ENCODE results near the gene RAB8B. TPM values are rescaled to one million over a fixed set of nuclear protein-coding genes. Genes with fewer than 3 reads are reported as not detected.

The RAB8B gene
- total and polyA plus RNA-seq, 10 of the 15 experiments (the other 5 are each of a cell fraction or from before 2014, with no cell fraction given) = 17.8 to 104 (median 65.1) TPM

- no peak for TF ChIP-seq CEBPZ (IDR thresholded peaks at IDR 0.05; ENCODE audit: low read depth, low read length)
Observed at GRCh38 chr15:63196842-63197241, 7.4 kb downstream of the RAB8B start (continued).

GRCh38 chr15:63197626-63198025 is 8.2 kb downstream of the RAB8B start:
- no peak for TF ChIP-seq HDAC6 (IDR thresholded peaks at IDR 0.05; ENCODE audit: unreplicated experiment)
- Histone ChIP-seq H3K4me1 (ENCODE audit: control insufficient read depth, insufficient read depth, low read length) (peaks cover 53% of the 10 kb centered on the region), H3K27me3 (replicated peaks in 1 of 2; ENCODE audit: control insufficient read depth in 2 of 2, insufficient read depth in 2 of 2, low read length in 1 of 2) (no peaks in the 10 kb centered on the region), H3K79me2 (ENCODE audit: control insufficient read depth, insufficient read depth, low read length) (peaks cover 95% of the 10 kb centered on the region), H3K9me3 (replicated peaks; ENCODE audit: control insufficient read depth, insufficient read depth, low read length) (no peaks in the 10 kb centered on the region), H3K36me3 (ENCODE audit: control insufficient read depth in 2 of 2, insufficient read depth in 2 of 2, low read length in 1 of 2) (peaks cover 0 to 13% of the 10 kb centered on the region in 2 experiments; a peak in 1 of 4 replicates), H3K27ac (ENCODE audit: control insufficient read depth, insufficient read depth) (no peak overlapping the region), H3K4me3 (no peak overlapping the region), H4K20me1 (ENCODE audit: control insufficient read depth, insufficient read depth) (no peaks in the 10 kb centered on the region; the same call in 1 of the 2 replicates), H3K9ac (ENCODE audit: control insufficient read depth, insufficient read depth, low read length) (no peak overlapping the region), H3K4me2 (ENCODE audit: control insufficient read depth, insufficient read depth) (no peak overlapping the region; the same call in 1 of the 2 replicates), H2AFZ (ENCODE audit: control insufficient read depth, low read depth, low read length) (no peak overlapping the region)
- in situ Hi-C loops (cut with MboI) = no loop called here
- SMC1A ChIA-PET (ENCODE audit: uncharacterized antibody, unreplicated experiment) = interaction anchor here (1.4 to 8.8 kb wide), 4 partner anchors 15 to 41 kb away, joined by 3 to 252 read pairs (median 74); no protein-coding TSS in a partner anchor
- CTCF ChIA-PET = interaction anchor here (1.0 to 8.7 kb wide), 3 partner anchors 13 to 41 kb away, joined by 4 to 90 read pairs (median 6); no protein-coding TSS in a partner anchor
- RAD21 ChIA-PET (ENCODE audit: unreplicated experiment) = interaction anchor here (1.2 to 1.6 kb wide), 4 partner anchors 8 to 34 kb away, joined by 3 to 4 read pairs (median 3); no protein-coding TSS in a partner anchor
- FAIRE-seq = no peak
- POLR2A ChIA-PET = interaction anchor here (0.7 to 8.6 kb wide), 8 partner anchors 8 to 87 kb away, joined by 3 to 118 read pairs (median 4); partner anchors contain the start of genes RAB8B and RPS27L
- DNase-seq (ENCODE audit: low read depth, low spot score) = no peak
- WGBS (ENCODE audit: insufficient coverage, insufficient replicate concordance, low lambda C conversion rate, missing lambda C conversion rate) = 90% methylated on average over 1 of the region's 1 CpG
- no TSS peak for BruUV-seq (replicated peaks)
- intact Hi-C loops (cut with micrococcal nuclease; ENCODE audit: unreplicated experiment) = loop anchor here (10.0 kb wide), 1 partner anchor 307 kb away; the partner anchor contains the start of gene USP3
- no peak for ATAC-seq

Data from GM12878 (cell line).